ENCODE measurements around the gene B3GNT5.

The B3GNT5 gene

GRCh38 chr3:183233966-183234365 lies 19.1 kb upstream of the B3GNT5 start:
- no peak for DNase-seq

GRCh38 chr3:183239046-183239445 lies 14.0 kb upstream of the B3GNT5 start:
- DNase-seq: no peak

GRCh38 chr3:183242431-183242830 lies 10.6 kb upstream of the B3GNT5 start:
- no peak for DNase-seq

- DNase-seq: no peak
Observed at GRCh38 chr3:183244219-183244618, 8.8 kb upstream of the B3GNT5 start.

- DNase-seq: no peak
Observed at GRCh38 chr3:183244981-183245476, 8.0 kb upstream of the B3GNT5 start.

GRCh38 chr3:183247011-183247589 lies 6.0 kb upstream of the B3GNT5 start:
- no peak for DNase-seq

- DNase-seq: no peak
Observed at GRCh38 chr3:183249006-183249718, 3.9 kb upstream of the B3GNT5 start.

- no peak for DNase-seq
Observed at GRCh38 chr3:183252118-183252782, 803 bp upstream of the B3GNT5 start.

GRCh38 chr3:183253528-183254486 lies 754 bp downstream of the B3GNT5 start:
- DNase-seq: peak; percentile 52

- peak; percentile 49 for DNase-seq
Observed at GRCh38 chr3:183254487-183255347, 1.7 kb downstream of the B3GNT5 start.

- no peak for DNase-seq
Observed at GRCh38 chr3:183255348-183255730, 2.3 kb downstream of the B3GNT5 start.

- no peak for DNase-seq
Observed at GRCh38 chr3:183259087-183259486, 6.0 kb downstream of the B3GNT5 start.

- no peak for DNase-seq
Observed at GRCh38 chr3:183259621-183260020, 6.6 kb downstream of the B3GNT5 start.

- no peak for DNase-seq
Observed at GRCh38 chr3:183260167-183260904, 7.3 kb downstream of the B3GNT5 start.

- no peak for DNase-seq
Observed at GRCh38 chr3:183261151-183261724, 8.2 kb downstream of the B3GNT5 start.

- DNase-seq: no peak
Observed at GRCh38 chr3:183262875-183263378, 9.9 kb downstream of the B3GNT5 start.

GRCh38 chr3:183264268-183264667 lies 11.2 kb downstream of the B3GNT5 start:
- DNase-seq: no peak

- DNase-seq: no peak
Observed at GRCh38 chr3:183265157-183265642, 12.1 kb downstream of the B3GNT5 start.

- DNase-seq: no peak
Observed at GRCh38 chr3:183265834-183266417, 12.9 kb downstream of the B3GNT5 start.

- no peak for DNase-seq
Observed at GRCh38 chr3:183266454-183266853, 13.4 kb downstream of the B3GNT5 start.

Data from activated T-cell treated with anti-CD3 and anti-CD28 coated beads, Interleukin-2, amount 50 U/mL, for 1 hour (primary cell).